T-helper 2 cell (primary cell): Measurements from ENCODE around the gene CPEB3.
"Not testable (repeated sequence)": the region's sequence is repeated elsewhere in the genome, so short reads cannot be mapped to it uniquely, and the experiment has no call there.

Experiments
- DNase-seq, 5 experiments: peaks; one replicate each; pipeline versions ENCODE4 v3.0.0 to v3.0.0-alpha.2; 2012 to 2022

CPEB3 gene

DNA sequence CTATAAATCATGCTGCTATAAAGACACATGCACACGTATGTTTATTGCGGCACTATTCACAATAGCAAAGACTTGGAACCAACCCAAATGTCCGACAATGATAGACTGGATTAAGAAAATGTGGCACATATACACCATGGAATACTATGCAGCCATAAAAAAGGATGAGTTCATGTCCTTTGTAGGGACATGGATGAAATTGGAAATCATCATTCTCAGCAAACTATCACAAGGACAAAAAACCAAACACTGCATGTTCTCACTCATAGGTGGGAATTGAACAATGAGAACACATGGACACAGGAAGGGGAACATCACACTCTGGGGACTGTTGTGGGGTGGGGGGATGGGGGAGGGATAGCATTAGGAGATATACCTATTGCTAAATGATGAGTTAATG lies 149.7 kb downstream of the CPEB3 start:
- not testable (repeated sequence) for DNase-seq

DNA sequence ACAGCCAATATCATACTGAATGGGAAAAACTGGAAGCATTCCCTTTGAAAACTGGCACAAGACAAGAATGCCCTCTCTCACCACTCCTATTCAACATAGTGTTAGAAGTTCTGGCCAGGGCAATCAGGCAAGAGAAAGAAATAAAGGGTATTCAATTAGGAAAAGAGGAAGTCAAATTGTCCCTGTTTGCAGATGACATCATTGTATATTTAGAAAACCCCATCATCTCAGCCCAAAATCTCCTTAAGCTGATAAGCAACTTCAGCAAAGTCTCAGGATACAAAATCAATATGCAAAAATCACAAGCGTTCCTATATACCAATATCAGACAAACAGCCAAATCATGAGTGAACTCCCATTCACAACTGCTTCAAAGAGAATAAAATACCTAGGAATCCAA lies 156.8 kb downstream of the CPEB3 start:
- DNase-seq = not testable (repeated sequence)

DNA sequence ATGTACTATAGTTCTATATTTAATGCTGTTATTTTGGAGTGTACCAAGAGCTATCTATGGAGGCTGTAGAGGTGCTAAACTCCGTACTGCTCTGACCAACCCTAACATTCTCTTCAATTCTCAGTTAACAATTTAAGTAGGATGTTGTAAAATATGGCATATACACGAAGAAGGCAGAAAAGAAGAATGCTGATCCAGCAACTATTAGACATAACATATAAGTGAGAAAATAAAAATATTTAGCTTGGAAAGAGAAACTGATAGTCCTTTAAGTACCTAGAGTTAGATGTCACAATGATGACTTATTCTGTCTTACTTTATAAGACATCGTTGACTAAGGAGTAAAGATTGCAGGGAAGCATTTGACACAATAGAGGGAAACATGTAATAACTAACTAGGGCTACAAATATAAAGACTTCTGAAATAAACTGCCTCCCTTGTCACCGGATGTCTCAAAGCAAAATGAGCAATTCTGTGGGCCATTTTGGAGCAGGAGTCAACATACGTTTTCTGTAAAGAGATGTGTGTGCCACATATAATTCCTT lies 159.5 kb downstream of the CPEB3 start:
- no peak for DNase-seq

DNA sequence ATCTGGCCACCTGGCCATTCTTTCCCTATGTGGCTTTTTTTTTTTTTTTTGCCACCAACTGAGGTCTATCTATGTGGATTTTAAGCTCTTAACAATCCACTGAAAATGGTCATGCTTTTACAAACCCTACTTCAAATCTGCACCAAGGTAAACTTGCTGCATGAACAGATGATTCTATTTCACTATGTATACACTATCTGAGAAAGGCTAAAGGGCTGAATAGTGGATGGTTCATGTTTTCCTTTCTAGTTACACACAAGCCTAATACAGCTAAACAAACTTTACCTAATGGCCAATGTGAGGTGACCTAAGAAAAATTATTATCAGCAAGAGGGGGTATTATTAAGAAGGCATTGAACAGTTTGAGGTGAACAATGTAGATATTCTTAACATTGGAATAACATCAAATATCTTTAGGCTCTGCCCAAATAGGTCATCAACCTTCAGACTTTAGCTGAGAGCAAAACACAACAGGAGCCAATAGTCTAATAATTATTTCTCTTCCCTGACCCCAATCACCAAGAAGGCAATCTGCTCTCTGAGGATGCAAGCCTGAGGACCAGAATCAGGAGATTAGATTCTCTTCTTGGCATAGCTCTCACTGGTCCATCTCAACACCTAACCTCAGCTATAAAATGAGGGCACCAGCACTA lies 160.1 kb downstream of the CPEB3 start:
- no peak for DNase-seq

DNA sequence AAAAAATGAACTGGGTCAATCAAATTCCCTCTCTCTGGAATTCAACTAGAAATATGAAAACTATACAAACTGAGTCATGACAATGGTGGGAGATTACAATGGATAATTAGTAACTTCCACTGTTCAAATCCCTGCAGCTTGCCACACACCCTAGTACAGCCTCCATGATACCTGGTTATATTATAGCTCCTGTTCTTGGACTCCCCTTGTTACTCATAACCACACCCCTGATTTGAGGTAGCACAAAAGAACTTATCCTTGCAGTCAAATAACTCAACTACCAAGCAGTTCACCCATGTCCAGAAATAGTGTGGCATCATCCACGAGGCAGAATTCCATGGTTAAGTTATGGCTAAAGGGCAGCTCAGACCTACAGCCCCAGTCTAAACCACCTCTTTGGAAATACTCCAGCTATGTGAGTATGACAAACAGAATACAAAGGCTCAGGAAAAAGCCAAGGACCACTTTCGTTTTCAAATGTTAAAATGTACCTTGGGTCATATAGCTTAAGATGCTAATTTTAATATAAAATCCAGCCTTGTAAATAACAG lies 164.7 kb downstream of the CPEB3 start:
- DNase-seq = no peak

DNA sequence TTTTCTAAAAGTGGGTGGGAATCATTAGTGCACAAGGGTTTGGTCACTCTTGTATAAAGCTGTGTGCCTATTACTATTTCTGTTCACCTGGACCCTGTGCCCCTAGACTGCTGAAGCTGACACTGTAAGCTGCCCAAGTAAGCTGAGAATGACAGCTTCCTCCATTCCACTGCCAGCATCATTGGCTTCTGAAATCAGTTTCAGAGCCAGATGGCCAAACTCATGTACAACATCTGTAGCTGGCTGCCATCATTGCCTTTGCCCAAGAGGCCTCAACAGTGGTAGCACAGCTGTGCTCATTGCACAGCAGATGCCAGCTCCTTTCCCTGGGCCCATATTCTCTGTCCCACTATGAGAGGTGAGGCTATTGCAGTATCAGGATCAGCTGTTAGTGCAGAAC lies 165.7 kb downstream of the CPEB3 start:
- DNase-seq = no peak

DNA sequence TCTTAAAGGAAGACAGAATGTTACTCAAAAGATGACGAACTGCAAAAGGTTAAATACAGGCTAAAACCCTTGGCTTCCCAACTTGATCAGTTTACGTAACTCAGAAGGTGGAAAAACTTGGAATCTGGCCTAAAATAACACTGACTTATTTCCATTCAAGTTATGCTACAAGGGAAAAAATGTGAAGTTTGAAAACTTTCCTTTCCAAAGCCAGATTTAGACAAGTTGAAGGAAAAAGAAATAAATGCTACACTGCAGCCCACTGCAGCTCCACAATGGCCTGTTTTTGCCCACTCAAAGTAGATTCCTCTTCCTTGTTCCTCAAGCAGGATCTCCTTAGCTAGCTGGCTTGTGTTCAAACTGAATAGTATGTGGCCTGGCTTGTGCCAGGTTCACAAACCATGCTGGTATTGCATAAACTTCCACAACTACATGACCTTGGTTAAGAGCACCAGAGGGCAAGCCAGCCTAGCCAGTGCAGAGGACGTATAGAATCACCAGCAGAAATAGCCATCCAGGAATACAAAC lies 166.2 kb downstream of the CPEB3 start:
- DNase-seq = no peak

DNA sequence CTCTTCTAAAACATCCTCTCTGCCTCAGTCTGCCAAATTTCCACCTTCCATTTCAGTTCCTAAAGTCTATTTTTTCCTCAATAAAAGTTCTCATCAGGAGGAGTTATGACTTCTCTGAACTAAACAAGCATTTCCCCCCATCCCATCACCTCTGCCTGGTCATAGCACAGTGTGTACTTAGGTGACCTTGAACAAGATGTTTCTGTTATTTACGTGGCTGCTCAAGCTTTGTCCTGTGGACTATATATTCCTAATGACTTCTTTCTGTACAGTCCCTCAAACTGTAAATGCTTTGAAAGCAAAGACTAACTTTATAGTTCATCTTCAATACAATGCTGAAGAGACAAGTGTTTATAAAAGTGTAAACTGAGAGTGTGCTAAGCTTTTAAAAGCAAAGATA lies 166.9 kb downstream of the CPEB3 start:
- no peak for DNase-seq

DNA sequence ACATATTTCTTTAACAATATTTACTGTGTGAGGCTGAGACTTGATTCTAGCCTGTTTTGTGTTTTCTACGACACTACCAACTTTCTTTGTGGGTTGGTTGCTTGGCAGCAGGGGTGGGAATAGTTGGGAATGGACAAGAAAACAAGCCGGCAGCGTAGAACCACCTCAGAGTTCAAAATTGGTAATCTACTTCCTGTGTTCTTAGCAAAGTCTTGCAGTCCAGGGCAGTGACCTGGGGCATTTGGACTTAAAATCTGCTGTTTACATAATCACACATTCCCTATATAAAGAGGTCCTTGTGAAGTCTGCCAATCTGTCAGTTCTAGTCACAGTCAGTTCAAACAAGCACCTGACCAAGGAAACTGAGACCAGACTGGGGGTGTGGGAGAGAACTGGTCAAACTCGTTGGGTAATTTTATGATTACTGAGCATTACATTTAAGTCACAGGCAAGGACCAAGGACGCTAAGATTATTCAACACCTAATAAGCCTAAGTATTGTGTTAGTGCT lies 167.9 kb downstream of the CPEB3 start:
- DNase-seq = no peak

DNA sequence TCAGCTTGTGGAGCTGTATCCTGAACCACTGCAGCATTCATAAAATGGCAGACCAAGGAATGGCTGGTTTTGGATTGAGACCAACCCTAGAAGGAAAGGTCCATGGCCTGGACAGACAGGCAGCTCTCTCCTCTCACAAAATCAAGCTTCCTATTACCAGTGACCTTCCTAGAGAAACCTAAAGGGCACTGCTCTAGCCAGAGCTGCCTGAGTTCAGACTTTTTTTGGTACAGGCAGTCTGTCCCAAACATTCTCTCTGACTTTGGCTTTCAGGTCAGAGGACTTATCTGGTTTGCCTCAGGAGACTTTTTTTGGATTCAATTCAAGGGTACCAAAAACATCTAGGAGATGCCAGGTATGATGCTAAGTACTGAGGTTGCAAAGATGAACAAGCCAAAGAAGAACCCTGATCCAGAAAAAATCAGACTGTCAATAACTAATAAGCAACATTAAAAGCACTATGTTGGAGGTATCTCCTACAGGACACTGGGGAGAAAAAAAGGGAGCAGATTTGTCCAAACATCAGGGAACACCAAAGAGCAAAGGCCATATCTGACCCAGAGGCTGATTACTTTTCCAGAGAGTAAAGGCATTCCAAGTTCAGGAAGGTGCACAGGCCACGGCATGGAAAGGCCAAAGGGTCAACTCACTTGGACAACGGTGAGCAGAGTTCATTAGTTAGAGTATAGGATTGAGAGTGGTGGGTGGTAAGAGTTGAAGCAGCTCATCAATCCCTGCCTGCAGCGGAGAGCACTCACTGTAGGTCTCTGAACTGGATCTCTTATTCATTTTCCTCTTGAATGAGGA lies 169.0 kb downstream of the CPEB3 start:
- DNase-seq = no peak

DNA sequence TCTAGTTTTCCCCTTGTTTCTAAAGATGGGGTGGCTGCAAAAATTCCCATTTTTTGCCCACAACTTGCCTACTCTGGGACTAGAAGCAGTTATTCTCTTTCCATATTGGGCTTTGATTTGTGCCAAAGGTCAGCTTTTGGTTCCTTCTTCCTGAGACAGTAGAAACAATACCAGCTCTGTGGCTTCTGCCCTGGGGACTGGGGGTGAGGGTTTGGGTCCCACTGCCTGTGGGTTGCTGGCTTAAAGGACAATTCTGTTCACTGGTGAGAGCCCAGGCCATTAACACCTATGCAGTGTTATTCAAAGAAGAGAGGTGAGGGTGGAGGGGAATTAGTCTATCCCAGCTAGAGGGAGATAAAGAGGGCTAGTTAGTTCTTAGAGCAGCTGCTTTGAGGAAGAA lies 171.5 kb downstream of the CPEB3 start:
- no peak for DNase-seq

DNA sequence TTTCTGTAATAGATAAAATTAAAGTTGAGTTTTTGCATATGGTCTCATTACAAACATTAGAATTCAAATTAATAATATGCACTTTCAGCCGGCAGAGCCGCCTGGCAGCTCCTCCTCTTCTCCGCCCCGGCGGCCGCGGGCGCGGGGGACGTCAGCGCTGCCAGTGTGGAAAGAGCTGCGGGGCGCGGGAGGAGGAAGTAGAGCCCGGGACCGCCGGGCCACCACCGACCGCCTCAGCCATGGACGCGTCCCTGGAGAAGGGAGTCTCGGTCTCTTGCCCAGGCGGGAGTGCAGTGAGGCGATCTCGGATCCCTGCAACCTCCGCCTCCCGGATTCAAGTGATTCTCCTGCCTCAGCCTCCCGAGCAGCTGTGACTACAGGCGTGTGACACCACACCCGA lies 176.0 kb downstream of the CPEB3 start:
- not testable (repeated sequence) for DNase-seq

DNA sequence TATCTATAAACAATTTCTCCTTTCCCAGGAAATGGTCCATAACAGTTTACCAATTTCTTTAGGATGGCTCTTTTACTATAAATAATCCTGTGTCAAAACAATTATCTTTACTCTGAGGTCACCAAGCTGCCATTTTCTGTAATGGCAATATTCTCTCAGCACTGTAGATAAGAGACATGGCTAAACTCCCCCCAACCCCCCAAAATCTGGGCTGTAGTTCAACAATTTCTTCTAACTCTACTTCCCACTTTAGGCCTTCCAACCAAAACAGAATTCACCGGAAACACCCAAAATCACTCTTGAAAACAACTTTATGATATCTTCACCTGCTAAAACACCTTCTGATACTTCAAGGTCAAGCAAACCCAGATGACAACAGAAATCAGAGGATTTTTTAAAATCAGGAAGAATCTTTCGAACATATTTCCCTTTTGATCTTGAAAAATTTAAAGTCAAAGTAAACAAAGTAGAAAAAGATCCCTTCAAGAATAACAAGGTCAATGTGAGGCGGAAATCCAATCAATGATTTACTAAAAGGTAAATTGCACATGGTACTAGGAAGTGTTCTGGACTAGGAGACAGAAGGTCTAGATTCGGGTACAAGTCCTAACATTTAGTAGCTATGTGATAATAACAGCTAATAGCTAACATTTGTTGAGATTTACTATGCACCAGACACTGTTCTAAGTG lies 176.8 kb downstream of the CPEB3 start:
- no peak for DNase-seq

DNA sequence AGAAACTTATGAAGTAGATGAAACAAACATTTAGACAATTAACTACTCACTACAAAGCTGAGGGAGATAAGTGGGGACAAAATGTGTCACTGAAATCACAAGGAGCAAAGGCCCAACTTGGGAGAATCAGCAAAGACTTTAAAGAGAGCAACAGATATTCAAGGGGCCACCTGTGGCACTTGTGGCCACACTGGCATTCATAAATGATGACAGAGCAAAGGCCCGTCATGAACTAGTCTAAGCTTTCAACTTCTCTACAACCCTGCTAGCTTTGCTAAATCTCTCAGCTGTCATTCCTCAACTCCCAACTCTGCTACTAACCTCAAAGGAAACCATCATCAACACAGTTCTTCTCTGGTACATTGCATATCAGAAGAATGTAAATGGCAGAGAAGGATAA lies 178.4 kb downstream of the CPEB3 start:
- no peak for DNase-seq

DNA sequence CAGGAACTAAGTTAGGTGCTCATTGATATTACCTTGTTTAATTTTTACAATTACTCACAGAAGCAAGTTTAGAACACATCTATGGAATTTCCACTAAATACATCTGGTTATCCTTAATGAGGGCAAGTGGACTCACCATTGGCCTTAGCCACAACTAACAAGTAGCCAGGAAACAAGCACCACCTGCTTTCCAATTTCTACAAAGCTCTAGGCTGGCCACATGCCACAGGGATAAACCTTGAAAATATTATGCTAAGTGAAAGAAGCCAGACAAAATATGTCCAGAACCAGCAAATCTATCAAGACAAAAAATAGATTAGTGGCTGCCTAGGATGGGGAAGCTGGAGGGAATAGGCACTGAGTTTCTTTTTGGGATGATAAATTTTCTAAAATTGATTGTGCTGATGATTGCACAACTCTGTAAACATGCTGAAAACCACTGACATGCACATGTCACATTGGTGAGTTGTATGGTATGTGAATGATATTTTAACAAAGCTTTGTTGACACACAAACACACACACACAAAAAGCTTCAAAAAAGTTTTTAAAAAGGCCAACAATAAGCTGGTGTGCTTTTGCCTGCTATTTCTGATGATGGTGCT lies 179.4 kb downstream of the CPEB3 start:
- DNase-seq = no peak

DNA sequence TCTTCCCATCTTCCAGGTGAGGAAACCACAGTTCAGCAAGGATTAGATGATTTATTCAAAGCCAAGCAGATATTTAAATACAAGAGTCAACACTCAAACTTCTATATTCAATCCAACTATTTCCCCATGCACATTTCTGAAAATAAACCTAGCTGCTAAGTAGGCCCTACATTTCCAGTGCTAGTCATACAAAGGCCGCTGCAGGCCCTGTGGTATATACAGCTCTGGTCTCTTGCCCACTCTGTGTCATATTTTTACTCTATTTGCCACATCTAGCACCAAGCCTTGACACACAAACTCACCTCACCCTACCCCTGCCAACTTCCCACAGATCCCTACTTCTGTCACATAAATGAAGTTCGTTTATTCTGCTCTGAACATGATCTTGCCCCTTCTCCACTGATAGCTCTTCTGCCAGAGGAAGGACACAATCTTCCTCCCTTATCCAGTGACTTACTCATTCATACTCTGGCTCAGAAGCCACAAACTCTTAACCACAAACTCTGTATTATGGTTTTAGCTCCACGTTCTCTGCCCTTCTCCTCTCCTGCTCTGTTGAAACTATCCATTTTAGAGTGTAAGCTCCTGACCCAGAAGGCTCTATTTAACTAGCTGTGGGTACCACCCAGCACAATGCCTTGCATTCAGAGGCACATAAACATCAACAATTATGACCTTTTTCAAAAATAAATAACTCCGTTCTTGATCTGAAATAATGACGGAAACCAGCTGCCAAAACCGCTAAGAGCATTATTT lies 180.7 kb downstream of the CPEB3 start:
- DNase-seq = no peak

DNA sequence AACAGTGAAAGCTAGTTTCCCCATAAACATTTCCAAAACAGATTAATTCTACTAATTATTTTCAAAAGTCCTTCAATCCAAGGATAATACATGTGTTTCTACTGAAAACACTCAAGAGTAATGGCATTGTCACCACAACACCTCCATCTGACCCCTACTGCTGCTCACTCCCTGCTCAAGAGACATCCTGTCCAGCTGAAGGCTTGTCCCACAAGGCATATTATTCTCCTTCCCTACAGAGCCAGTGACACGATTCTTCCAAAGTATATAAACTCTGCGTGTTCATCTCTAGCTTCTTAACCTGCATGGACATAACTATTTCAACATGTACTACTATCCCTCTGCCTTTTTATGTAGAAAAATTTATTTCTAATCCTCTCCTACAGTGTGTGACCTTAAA lies 182.1 kb downstream of the CPEB3 start:
- DNase-seq = no peak

DNA sequence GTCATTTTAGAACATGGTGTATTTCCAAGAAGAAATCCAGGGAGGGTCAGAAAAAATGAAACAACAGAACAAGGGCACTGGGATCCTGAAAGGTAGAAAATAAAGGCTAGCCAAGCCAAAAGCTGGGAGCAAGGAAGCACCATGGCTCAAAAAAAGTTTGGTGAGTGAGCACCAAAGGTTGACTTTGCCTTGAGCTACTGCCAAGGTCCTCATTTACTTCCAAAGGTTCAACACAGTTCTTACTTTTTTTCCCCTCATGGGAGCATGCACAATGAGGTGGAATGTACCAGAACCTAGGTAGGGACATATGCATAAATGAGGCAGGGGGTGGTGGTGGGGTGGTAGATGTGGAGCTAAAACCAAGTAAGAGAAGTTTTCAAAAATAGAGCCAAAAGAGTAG lies 182.8 kb downstream of the CPEB3 start:
- DNase-seq = no peak

DNA sequence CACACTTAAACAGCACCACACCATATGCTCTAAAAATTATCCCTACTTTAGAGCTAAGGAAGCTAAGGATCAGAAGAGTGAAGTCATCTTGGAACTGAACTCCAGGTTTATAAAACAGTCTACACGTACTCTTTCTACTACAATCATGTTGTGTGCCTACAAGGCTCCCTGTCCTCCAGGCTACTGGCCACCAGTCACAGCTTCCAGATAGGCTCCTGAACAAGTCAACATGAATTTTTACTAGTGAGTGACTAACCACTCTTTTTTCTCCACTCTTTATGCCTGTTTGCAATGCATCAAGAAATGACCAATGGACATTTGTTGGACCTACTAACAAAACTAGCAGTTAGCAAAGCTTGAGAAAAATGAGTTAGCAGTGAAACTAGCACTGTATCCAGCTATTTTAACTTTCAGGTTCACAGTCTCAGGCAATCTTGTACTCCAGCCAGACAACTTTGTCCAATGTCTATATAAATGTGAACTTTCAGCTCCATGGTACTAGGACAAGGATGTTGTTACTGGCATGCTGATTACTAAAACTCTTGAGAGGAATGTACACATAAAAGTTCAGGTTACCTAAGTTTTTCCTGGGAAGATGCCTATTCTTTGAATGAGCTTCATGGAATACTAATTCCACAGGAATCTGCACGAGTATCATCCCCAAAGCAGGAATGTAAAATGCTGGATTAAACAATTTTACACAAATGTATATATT lies 187.3 kb downstream of the CPEB3 start:
- no peak for DNase-seq

DNA sequence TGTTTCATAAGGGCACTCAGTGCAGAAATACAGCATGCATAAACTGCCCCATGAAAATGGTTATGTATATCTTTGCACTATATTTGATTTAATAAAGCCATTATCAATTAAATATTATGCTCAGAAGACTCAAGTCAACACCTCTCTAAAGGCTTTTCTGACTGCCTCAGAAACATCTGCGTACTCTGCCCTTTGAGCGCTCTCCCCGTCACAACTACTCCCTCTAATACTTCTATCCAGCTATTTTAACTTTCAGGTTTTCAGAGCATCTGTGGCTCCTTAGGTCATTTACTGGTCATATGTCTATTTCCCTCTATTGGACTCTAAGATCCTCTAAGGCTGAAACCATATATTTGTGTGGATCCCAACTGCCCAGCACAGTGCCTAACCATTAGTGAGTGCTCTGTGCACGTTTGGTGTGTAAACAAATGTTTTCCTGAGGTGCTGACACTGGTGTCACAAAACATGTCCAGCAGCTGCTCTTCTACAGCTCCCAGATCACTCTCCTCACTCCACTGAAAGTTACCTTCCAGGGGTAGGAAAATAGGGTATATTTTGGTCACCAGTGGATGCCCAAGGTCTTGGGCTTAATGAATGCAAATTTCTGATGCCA lies 188.2 kb downstream of the CPEB3 start:
- no peak for DNase-seq
